ENCODE measurements around the gene IDH2.
"Not testable (repeated sequence)": the region's sequence is repeated elsewhere in the genome, so short reads cannot be mapped to it uniquely, and the experiment has no call there.

Gene IDH2

GRCh38 chr15:90072978-90073640 lies 29.2 kb downstream of the IDH2 start:
- no peak for TF ChIP-seq CTCF (IDR thresholded peaks at IDR 0.05; ENCODE audit: low read depth, low read length, missing control alignments)

GRCh38 chr15:90071220-90071807 lies 31.0 kb downstream of the IDH2 start:
- Histone ChIP-seq H3K27me3 (replicated peaks) (no peaks in the 10 kb centered on the region), H3K36me3 (replicated peaks) (peaks cover 23% of the 10 kb centered on the region), H3K27ac (no peak overlapping the region), H3K4me3 (ENCODE audit: low read depth, low read length) (no peak overlapping the region)
- DNase-seq = peak; percentile 84
- peak; percentile 89 for TF ChIP-seq CTCF (IDR thresholded peaks at IDR 0.05; ENCODE audit: low read depth, low read length, missing control alignments)
- in situ Hi-C loops (cut with HindIII; ENCODE audit: low pct_ligation_motif_present, low sequenced_read_pairs) = no loop called here

More at GRCh38 chr15:90072978-90073640, 29.2 kb downstream of the IDH2 start:
- Histone ChIP-seq H3K4me3 (ENCODE audit: low read depth, low read length) (no peak overlapping the region), H3K36me3 (replicated peaks) (peaks cover 20% of the 10 kb centered on the region), H3K27ac (no peak overlapping the region), H3K27me3 (replicated peaks) (no peaks in the 10 kb centered on the region)
- DNase-seq = no peak
- in situ Hi-C loops (cut with HindIII; ENCODE audit: low pct_ligation_motif_present, low sequenced_read_pairs) = no loop called here

GRCh38 chr15:90070623-90071022 lies 31.6 kb downstream of the IDH2 start:
- H3K27ac ChIP-seq; H3K27me3 ChIP-seq (replicated peaks); DNase-seq; H3K4me3 ChIP-seq (ENCODE audit: low read depth, low read length); in situ Hi-C loops (cut with HindIII; ENCODE audit: low pct_ligation_motif_present, low sequenced_read_pairs): not testable (repeated sequence)
- peaks cover 22% of the 10 kb centered on the region for H3K36me3 ChIP-seq (replicated peaks)

- Histone ChIP-seq H3K4me3 (ENCODE audit: low read depth, low read length) (no peak overlapping the region), H3K36me3 (replicated peaks) (peaks cover 10% of the 10 kb centered on the region), H3K27ac (no peak overlapping the region), H3K27me3 (replicated peaks) (no peaks in the 10 kb centered on the region)
- in situ Hi-C loops (cut with HindIII; ENCODE audit: low pct_ligation_motif_present, low sequenced_read_pairs) = no loop called here
- no peak for DNase-seq
- TF ChIP-seq CTCF (IDR thresholded peaks at IDR 0.05; ENCODE audit: low read depth, low read length, missing control alignments) = no peak
Measured at GRCh38 chr15:90067953-90068606, 34.2 kb downstream of the IDH2 start.

- Histone ChIP-seq H3K4me3 (ENCODE audit: low read depth, low read length) (no peak overlapping the region), H3K27ac (no peak overlapping the region), H3K27me3 (replicated peaks) (no peaks in the 10 kb centered on the region), H3K36me3 (replicated peaks) (peaks cover 6% of the 10 kb centered on the region)
- DNase-seq = no peak
- in situ Hi-C loops (cut with HindIII; ENCODE audit: low pct_ligation_motif_present, low sequenced_read_pairs) = no loop called here
- no peak for TF ChIP-seq CTCF (IDR thresholded peaks at IDR 0.05; ENCODE audit: low read depth, low read length, missing control alignments)
Measured at GRCh38 chr15:90067181-90067952, 34.9 kb downstream of the IDH2 start.

GRCh38 chr15:90065682-90066049 lies 36.6 kb downstream of the IDH2 start:
- no peak overlapping the region for H3K27ac ChIP-seq
- TF ChIP-seq CTCF (IDR thresholded peaks at IDR 0.05; ENCODE audit: low read depth, low read length, missing control alignments) = no peak
- in situ Hi-C loops (cut with HindIII; ENCODE audit: low pct_ligation_motif_present, low sequenced_read_pairs) = no loop called here
- no peak overlapping the region for H3K4me3 ChIP-seq (ENCODE audit: low read depth, low read length)
- H3K27me3 ChIP-seq (replicated peaks) = no peaks in the 10 kb centered on the region
- peaks cover 6% of the 10 kb centered on the region for H3K36me3 ChIP-seq (replicated peaks)
- DNase-seq = no peak

All from brain microvascular endothelial cell (primary cell).